ENCODE data around the gene ADAMTS17. TPM values are rescaled to one million over a fixed set of nuclear protein-coding genes. Genes with fewer than 3 reads are reported as not detected.

Gene ADAMTS17
- total and polyA plus RNA-seq, 11 donors, result 0.30 to 2.4 (median 1.2) TPM

DNA sequence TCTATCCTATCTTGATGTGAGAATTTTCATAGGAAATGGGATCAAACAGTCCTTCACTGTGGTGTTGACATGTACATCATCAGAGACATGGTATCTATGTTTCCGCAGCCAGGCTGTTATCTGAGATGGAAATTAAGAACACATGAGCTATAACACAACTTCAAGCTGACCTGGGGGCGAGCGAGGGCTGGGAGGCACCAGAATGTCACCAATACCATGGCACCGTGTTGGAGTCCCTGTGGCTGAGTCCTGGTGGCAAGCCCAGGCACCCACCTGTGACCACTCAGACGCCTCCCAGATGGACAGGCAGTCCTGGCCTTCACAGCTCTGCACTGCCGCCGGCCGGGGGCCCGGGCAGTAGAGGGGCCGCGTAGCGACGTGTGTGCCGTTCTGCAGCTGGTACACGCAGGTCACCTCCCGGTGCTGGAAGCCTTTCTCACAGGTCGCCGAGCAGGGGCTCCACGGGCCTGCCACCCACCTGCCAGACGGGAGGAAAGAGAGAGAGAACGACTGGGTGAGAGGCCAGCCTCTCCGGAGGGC is 344.6 kb downstream of the ADAMTS17 start:
- intact Hi-C loops (cut with DNase I), result no loop called here
- no peak for ATAC-seq

GRCh38 chr15:99996660-99997059 is 345.1 kb downstream of the ADAMTS17 start:
- no peaks in the 10 kb centered on the region for H3K9me3 ChIP-seq
- DNase-seq, result no peak
- 95 to 99% (median 97%) methylated on average over 3 of the region's 3 CpGs for WGBS, 4 donors

More for the DNA sequence above, 344.6 kb downstream of the ADAMTS17 start:
- no peak for DNase-seq
- Histone ChIP-seq H3K27ac (no peak overlapping the region), H3K4me1 (no peaks in the 10 kb centered on the region), H3K36me3 (no peaks in the 10 kb centered on the region), H3K27me3 (no peaks in the 10 kb centered on the region), H3K9me3 (no peaks in the 10 kb centered on the region), H3K4me3 (no peak overlapping the region)
- WGBS, 4 donors, result 82 to 87% (median 84%) methylated on average over 14 to 22 of the region's 22 CpGs
- TF ChIP-seq POLR2A (IDR thresholded peaks at IDR 0.05) (no peak), CTCF (IDR thresholded peaks at IDR 0.05) (no peak)

DNA sequence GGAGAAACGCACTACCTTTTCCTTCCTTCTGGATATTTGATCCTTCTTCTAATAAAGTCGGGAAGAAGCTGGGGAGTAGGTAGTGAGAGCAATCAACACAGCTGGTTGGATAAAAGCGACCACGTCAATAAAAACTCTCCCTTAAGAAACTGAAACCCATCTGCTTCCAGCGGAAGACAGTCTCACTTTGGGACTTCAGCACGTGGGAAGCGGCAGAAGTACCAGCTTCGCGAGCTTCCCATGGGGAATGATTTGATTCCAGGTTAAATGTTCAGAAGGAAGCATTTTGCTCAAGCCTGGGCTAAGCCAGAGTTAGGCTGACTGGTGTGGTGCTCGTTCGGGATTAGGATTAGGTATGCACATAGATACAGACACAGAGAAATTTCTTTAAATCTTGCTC is 346.2 kb downstream of the ADAMTS17 start:
- 63 to 76% (median 69%) methylated on average over 11 of the region's 11 CpGs for WGBS, 4 donors
- intact Hi-C loops (cut with DNase I), result no loop called here
- no peak for DNase-seq

More at GRCh38 chr15:99996660-99997059, 345.1 kb downstream of the ADAMTS17 start:
- no peaks in the 10 kb centered on the region for H3K4me1 ChIP-seq
- no peak for ATAC-seq
- no peak overlapping the region for H3K27ac ChIP-seq
- no peak overlapping the region for H3K4me3 ChIP-seq
- intact Hi-C loops (cut with DNase I), result no loop called here
- no peaks in the 10 kb centered on the region for H3K27me3 ChIP-seq
- no peak for TF ChIP-seq CTCF (IDR thresholded peaks at IDR 0.05)
- no peak for TF ChIP-seq POLR2A (IDR thresholded peaks at IDR 0.05)
- no peaks in the 10 kb centered on the region for H3K36me3 ChIP-seq

DNA sequence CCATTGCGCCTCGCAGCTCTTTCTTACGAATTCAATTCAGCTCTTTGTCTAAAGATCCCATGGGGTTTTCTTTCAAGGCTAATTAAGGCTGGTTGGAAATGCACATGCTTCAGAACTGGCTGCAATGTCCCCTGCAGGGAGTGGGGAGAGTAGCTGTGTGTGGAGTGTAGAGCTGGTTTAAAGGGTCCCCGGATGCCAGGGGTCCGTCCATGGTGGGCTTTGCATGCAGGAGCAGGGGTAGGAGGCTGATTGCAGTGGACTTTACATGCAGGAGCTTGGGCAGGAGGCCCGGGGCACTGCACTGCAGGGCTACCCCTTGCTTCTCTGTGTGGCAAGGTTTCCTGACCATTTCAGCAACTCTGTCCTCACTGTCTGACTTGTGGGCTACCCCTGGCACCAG is 346.9 kb downstream of the ADAMTS17 start:
- intact Hi-C loops (cut with DNase I), result no loop called here
- Histone ChIP-seq H3K4me1 (no peaks in the 10 kb centered on the region), H3K36me3 (no peaks in the 10 kb centered on the region), H3K27me3 (no peaks in the 10 kb centered on the region), H3K27ac (no peak overlapping the region), H3K9me3 (no peaks in the 10 kb centered on the region), H3K4me3 (no peak overlapping the region)
- TF ChIP-seq POLR2A (IDR thresholded peaks at IDR 0.05), result no peak
- no peak for TF ChIP-seq CTCF (IDR thresholded peaks at IDR 0.05)
- WGBS, 4 donors, result 67 to 77% (median 69%) methylated on average over 6 of the region's 6 CpGs
- ATAC-seq (no peak), DNase-seq (no peak)

More for the DNA sequence above, 346.2 kb downstream of the ADAMTS17 start:
- no peak for TF ChIP-seq CTCF (IDR thresholded peaks at IDR 0.05)
- no peak for TF ChIP-seq POLR2A (IDR thresholded peaks at IDR 0.05)
- no peak for ATAC-seq
- Histone ChIP-seq H3K36me3 (no peaks in the 10 kb centered on the region), H3K4me1 (no peaks in the 10 kb centered on the region), H3K27ac (no peak overlapping the region), H3K27me3 (no peaks in the 10 kb centered on the region), H3K4me3 (no peak overlapping the region), H3K9me3 (no peaks in the 10 kb centered on the region)

Data from heart left ventricle (tissue), 16 donors.